Upper lobe of right lung (tissue), 1 donor: ENCODE data around the gene KCNQ1OT1. TPM values are rescaled to one million over a fixed set of nuclear protein-coding genes. Genes with fewer than 3 reads are reported as not detected.

Experiments used
- ATAC-seq: fragments of 200-7000 bp; cut with Tn5 transposase; one replicate; pipeline ENCODE4 v1.9.1; 2020; ENCODE audit warnings: mild to moderate bottlenecking, moderate library complexity
- DNase-seq: peaks from one replicate; pipeline ENCODE4 v3.0.0-alpha.2; 2020
- H3K27ac ChIP-seq: fragments of 200-600 bp; one replicate; pipeline ENCODE4 v1.8.0; 2022
- H3K27me3 ChIP-seq: fragments of 200-600 bp; one replicate; pipeline ENCODE4 v1.8.0; 2022; ENCODE audit warnings: mild to moderate bottlenecking
- H3K36me3 ChIP-seq: fragments of 200-600 bp; one replicate; pipeline ENCODE4 v1.8.0; 2022
- H3K4me1 ChIP-seq: fragments of 200-600 bp; one replicate; pipeline ENCODE4 v1.8.0; 2022
- H3K4me3 ChIP-seq: fragments of 200-600 bp; one replicate; pipeline ENCODE4 v1.8.0; 2022; ENCODE audit warnings: mild to moderate bottlenecking
- H3K9me3 ChIP-seq: fragments of 200-600 bp; one replicate; pipeline ENCODE4 v1.8.0; 2022
- CTCF ChIP-seq: fragments of 200-600 bp; IDR thresholded peaks from one replicate; pipeline ENCODE4 v1.8.0; 2022; ENCODE audit warnings: antibody characterized with exemption
- intact Hi-C: fragments of 100-400 bp; cut with DNase I; formaldehyde crosslinking; loops from one replicate; pipeline ENCODE4 v1.11.0; 2022
- total RNA-seq: library from RNA; stranded (reverse); fragmentation: NEBNext Ultra II Directional; extraction: Animal tissue kit (Norgen Biotek cat#: 25700); gene quantifications from one replicate; pipeline ENCODE4 v1.2.1, GENCODE V29; 2021
- donor health status: DM: no; HTN: yes; CAD: no; lungs with severe emphysema.

The KCNQ1OT1 gene
- total RNA-seq, 1 donor from 2014 or later: 2.0 TPM

- intact Hi-C loops: no loop called here
- H3K36me3 ChIP-seq: no peaks in the 10 kb centered on the region
- ATAC-seq (no peak), DNase-seq (peak; percentile 51)
- H3K27me3 ChIP-seq: no peaks in the 10 kb centered on the region
- H3K4me3 ChIP-seq: no peak overlapping the region
- no peaks in the 10 kb centered on the region for H3K9me3 ChIP-seq
- no peak for TF ChIP-seq CTCF
- H3K4me1 ChIP-seq: no peaks in the 10 kb centered on the region
- no peak overlapping the region for H3K27ac ChIP-seq
Observed at GRCh38 chr11:2567026-2567671, 132.6 kb downstream of the KCNQ1OT1 start.

- no peaks in the 10 kb centered on the region for H3K36me3 ChIP-seq
- H3K27ac ChIP-seq: no peak overlapping the region
- no peaks in the 10 kb centered on the region for H3K4me1 ChIP-seq
- intact Hi-C loops: no loop called here
- no peaks in the 10 kb centered on the region for H3K9me3 ChIP-seq
- DNase-seq: peak; percentile 52
- H3K4me3 ChIP-seq: no peak overlapping the region
- no peak for TF ChIP-seq CTCF
- H3K27me3 ChIP-seq: no peaks in the 10 kb centered on the region
- ATAC-seq: no peak
Observed at GRCh38 chr11:2566223-2567025, 133.4 kb downstream of the KCNQ1OT1 start.

GRCh38 chr11:2565447-2566222 is 134.2 kb downstream of the KCNQ1OT1 start:
- Histone ChIP-seq H3K27me3 (no peaks in the 10 kb centered on the region), H3K27ac (no peak overlapping the region), H3K36me3 (no peaks in the 10 kb centered on the region), H3K4me3 (no peak overlapping the region), H3K9me3 (no peaks in the 10 kb centered on the region), H3K4me1 (no peaks in the 10 kb centered on the region)
- intact Hi-C loops: no loop called here
- DNase-seq: peak; percentile 46
- TF ChIP-seq CTCF: no peak
- ATAC-seq: no peak

- TF ChIP-seq CTCF: no peak
- DNase-seq (no peak), ATAC-seq (peak; percentile 17)
- Histone ChIP-seq H3K4me1 (no peaks in the 10 kb centered on the region), H3K9me3 (no peaks in the 10 kb centered on the region), H3K27me3 (no peaks in the 10 kb centered on the region), H3K36me3 (no peaks in the 10 kb centered on the region), H3K4me3 (no peak overlapping the region), H3K27ac (no peak overlapping the region)
- intact Hi-C loops: no loop called here
Observed at GRCh38 chr11:2564588-2565425, 135.0 kb downstream of the KCNQ1OT1 start.

- H3K9me3 ChIP-seq: no peaks in the 10 kb centered on the region
- no peak overlapping the region for H3K4me3 ChIP-seq
- intact Hi-C loops: no loop called here
- H3K4me1 ChIP-seq: no peaks in the 10 kb centered on the region
- DNase-seq (no peak), ATAC-seq (no peak)
- no peak for TF ChIP-seq CTCF
- no peaks in the 10 kb centered on the region for H3K36me3 ChIP-seq
- no peak overlapping the region for H3K27ac ChIP-seq
- H3K27me3 ChIP-seq: no peaks in the 10 kb centered on the region
Observed at GRCh38 chr11:2564008-2564530, 135.7 kb downstream of the KCNQ1OT1 start.
